ENCODE measurements around the gene OXT.

Gene OXT

GRCh38 chr20:3084283-3084985 lies 13.0 kb downstream of the OXT start, which contains the start of gene AVP:
Gene AVP, minus strand, starts transcription at chr20:3084724. Its CDS starts 50 bp downstream, at chr20:3084674.
- no peak for DNase-seq (ENCODE audit: low spot score)

GRCh38 chr20:3084986-3085360 lies 13.6 kb downstream of the OXT start:
- no peak for DNase-seq (ENCODE audit: low spot score)

DNA sequence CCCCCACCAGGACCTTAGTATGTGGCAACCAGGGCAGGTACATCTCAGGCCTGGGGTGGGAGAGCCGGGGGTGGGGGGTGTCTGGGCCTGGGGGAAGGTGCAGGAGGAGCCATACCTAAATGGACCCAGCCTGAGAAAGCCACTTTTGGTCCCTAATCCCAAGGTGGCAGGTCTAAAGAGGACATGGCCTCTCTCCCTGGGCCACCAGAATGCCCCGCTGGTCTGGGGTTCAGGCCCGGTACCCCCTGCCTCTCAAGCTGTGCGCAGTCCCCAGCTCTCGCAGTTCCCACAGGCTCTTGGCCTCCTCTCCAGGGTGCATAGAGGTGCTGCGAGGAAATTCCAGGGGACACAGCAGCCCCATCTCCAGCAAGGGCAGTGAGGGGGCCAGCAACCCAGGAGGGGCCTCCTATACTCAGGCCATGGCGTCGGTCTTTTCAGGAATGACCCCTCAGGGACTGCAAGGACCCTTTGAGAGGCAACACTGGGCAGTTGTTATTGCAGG lies 14.2 kb downstream of the OXT start:
- no peak for DNase-seq (ENCODE audit: low spot score)

DNA sequence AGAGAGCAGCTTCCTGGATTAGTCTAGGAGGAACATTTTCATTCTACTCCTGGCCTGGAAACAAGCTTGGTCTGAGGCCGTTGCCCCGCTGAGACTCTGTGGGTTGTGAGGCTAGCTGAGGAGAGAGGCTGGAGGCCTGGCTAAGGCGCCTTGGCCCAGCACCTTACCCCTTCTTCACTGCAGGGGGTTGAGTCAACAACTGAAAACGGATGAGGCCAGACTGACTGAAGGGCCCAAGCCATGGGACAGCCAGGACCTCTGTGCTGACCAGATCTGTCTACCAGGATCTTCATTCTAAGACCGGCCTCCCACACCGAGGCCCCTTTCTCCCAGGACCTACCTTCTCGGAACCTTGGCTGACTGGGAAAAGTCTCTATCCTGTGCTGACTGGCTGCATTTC lies 16.6 kb downstream of the OXT start:
- DNase-seq (ENCODE audit: low spot score), result no peak

- DNase-seq (ENCODE audit: low spot score), result no peak
Observed at GRCh38 chr20:3090565-3090964, 19.1 kb downstream of the OXT start.

GRCh38 chr20:3092611-3093379 lies 21.4 kb downstream of the OXT start:
- DNase-seq (ENCODE audit: low spot score), result peak; percentile 63

- no peak for DNase-seq (ENCODE audit: low spot score)
Observed at GRCh38 chr20:3093861-3094361, 22.5 kb downstream of the OXT start.

- DNase-seq (ENCODE audit: low spot score), result no peak
Observed at GRCh38 chr20:3094848-3095629, 23.6 kb downstream of the OXT start.

DNA sequence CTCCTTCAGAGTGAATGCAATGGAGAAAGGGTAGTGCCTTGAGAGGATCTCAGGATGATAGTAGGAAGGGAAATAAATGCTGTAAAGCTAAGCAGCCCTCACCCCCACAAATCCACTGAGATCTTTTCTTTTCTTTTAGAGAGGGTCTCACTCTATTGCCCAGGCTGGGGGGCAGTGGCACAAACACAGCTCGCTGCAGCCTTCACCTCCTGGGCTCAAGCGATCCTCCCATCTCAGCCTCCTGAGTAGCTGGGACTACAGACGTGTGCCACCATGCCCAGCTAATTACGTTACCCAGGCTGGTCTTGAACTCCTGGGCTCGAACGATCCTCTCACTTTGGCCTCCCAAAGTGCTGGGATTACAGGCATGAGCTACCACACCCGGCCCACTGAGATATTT lies 29.1 kb downstream of the OXT start:
- DNase-seq (ENCODE audit: low spot score), result no peak

- no peak for DNase-seq (ENCODE audit: low spot score)
Observed at GRCh38 chr20:3101251-3101650, 29.8 kb downstream of the OXT start.

DNA sequence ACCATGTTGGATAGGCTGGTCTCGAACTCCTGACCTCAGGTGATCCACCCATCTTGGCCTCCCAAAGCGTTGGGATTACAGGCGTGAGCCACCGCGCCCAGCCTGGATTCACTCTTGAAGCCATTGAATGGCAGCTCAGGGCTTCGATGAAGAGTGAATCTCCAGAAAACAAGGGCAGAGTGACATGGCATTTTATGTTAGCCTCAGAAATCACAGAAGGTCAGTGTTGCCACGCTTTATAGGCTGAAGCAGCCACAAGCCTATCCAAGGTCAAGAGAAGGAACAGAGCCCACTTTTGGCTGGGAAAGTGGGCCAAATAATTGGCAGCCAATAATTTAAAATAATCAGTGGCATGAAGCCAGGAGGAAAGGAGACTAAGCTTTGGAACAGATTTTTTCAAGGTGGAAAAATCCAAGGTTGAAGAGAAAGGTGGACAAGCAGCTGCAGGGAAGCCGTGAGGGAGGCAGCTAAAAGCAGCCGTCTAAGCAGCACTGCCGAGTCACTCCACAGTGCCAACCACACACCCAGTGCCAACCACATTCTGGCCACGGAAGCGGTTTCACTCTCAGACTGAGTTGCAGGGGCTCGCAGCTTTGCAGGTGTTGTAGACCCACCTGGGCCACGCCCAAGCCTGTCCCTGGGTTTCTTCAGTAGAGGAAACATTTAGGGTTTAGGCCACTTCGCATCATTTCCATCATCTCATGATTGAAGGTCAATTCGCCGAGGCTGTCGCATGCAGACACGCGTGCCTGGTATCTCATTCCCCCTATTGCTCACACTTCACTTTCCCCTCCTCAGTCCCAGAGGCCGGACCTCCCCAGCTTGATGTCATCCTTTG lies 30.5 kb downstream of the OXT start:
- DNase-seq (ENCODE audit: low spot score), result no peak

DNA sequence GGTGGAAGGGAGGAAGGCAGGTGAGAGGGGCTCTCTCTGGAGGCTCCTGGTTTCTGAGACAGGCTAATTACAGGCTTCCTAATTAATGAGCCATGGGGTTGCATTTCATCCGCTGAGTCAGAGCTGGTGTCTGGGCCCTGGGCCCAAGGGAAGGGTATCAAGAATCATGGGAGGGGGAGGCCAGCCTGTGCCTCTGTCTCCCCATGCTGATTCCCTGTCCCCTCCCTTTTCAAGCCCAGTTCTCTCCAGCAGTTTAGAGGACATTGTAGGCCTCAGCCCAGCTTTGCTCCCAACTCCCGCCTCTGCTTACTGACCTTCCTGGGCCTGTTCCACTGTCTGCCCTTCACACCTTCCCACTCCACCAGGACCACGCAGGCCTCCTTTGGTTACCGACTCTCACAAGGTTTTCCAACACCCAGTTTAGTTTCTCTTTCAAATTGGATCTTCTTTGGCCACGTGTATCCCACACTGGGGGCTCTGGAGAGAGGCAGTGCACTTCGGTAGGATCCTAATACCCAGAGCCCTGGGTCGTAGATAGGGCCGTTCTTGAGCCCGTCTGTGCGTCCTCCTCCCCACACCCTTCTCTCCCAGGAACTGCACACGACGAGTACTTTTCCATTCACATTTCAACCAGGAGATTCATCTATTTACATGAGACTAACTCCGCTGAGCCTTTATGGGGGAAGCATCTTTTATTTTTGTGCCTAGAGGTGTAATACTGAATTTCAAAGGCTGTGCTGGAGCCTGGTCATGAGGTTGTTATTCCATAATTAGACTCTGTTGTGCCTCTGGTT lies 31.4 kb downstream of the OXT start:
- no peak for DNase-seq (ENCODE audit: low spot score)

- no peak for DNase-seq (ENCODE audit: low spot score)
Observed at GRCh38 chr20:3103369-3104032, 32.1 kb downstream of the OXT start.

GRCh38 chr20:3105256-3106137 lies 34.1 kb downstream of the OXT start:
- no peak for DNase-seq (ENCODE audit: low spot score)

DNA sequence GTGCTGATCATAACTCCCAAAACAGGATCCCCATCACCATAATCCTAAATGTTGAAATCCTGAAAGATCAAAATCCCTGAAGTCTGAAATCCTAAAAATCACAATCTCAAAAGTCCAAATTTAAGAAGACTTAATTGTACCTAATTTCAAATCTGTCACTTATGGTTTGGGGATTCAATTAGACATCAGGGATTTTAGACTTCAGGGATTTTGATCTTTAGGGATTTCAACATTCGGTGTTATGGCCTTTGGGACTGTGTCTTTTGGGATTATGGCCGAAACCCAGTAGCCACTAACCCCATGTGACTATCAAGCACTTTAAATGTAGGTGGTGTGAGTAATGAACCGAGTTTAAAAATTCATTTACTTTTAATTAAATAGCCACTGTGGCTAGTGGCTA lies 34.8 kb downstream of the OXT start:
- no peak for DNase-seq (ENCODE audit: low spot score)

DNA sequence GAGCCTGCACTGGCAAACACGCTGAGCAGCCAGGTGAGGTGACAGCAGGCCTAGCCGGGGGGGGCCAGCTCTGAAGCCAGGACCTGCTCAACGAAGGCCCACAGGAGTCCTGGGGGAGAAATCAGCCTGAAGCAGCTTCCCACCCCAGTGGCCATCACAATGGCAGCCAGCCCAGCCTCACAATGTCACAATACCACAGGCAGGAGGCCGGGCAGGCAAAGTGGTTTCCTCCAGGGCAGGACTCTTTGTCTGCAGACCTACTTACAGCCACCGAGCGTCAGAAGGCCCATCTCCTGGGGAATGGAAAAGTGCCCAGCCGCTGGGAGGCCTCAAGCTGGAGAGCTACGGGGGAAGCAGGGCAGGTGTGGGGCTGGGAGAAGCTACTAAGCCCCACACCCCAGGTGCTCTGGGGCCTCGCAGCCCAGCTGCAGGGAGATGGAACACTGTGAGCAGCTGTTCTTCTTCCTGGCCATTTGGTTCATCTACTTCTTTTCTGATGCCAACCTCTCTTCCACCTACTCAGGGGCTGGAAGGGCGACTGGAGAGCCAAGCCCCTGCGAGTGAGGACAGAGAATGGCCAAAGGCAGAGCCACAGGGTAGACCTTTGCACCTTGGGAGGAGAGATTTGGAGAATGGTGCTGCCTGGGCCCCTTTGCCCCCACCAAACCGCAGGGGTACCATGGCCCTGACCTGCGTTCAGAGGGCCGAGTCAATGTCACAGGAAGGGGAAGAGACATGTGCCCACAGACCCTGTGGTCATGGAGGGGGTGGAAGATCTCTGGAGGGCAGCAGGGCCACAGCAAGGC lies 35.4 kb downstream of the OXT start:
- no peak for DNase-seq (ENCODE audit: low spot score)

GRCh38 chr20:3107464-3108025 lies 36.1 kb downstream of the OXT start:
- DNase-seq (ENCODE audit: low spot score), result no peak
